GM12892 (cell line): ENCODE results near the gene ADGRG6.

ENCODE experiments used
- POLR2A ChIP-seq: IDR thresholded peaks from 2 replicates; pipeline ENCODE4 v1.6.1; 2011; ENCODE audit warnings: low read depth, low read length, control low read depth
- POLR2AphosphoS5 ChIP-seq: IDR thresholded peaks from 2 replicates; pipeline ENCODE4 v1.6.1; 2011; ENCODE audit warnings: low read depth, low read length, control low read depth
- TAF1 ChIP-seq: IDR thresholded peaks from 2 replicates; pipeline ENCODE4 v1.6.1; 2011; ENCODE audit warnings: low read depth, mild to moderate bottlenecking, control low read depth, low read length, borderline replicate concordance

DNA sequence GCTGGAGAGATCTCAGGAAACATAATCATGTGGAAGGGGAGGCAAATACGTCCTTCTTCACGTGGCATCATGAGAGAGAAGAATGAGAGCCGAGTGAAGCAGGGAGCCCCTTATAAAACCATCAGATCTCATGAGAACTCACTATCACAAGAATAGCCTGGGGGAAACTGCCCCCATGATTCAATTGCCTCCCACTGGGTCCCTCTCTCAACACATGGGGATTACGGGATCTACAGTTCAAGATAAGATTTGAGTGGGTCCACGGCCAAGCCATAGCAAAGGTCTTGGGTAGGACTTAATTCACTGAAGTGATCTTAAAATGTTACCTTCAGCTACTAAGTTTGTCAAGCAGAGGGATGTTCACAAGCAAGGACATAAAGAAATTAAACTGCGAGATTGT lies 162.2 kb downstream of the ADGRG6 start:
- no peak for TF ChIP-seq POLR2AphosphoS5
- no peak for TF ChIP-seq POLR2A
- no peak for TF ChIP-seq TAF1
